GM12878 (cell line): ENCODE data around the gene RANBP17.

Experiments
- CHD1 ChIP-seq: IDR thresholded peaks from 2 replicates; pipeline ENCODE4 v1.6.1; 2012; ENCODE audit warnings: low read depth, low read length, improper control_type of control experiment
- CTCF ChIP-seq, 3 experiments: IDR thresholded peaks in 2 of 3; conservative IDR thresholded peaks in 1 of 3; 2 replicates each; pipeline ENCODE4 v1.5.1; 2011; ENCODE audit warnings: low read depth in 3 of 3, low read length in 3 of 3, mild to moderate bottlenecking in 3 of 3, control low read depth in 2 of 3, moderate library complexity in 2 of 3, inconsistent platforms in 1 of 3, mixed read lengths in 1 of 3; ENCODE audit not compliant: control insufficient read depth in 2 of 3, insufficient read depth in 1 of 3; ENCODE audit errors: extremely low read depth in 1 of 3
- FOXM1 ChIP-seq: IDR thresholded peaks from 2 replicates; pipeline ENCODE4 v1.6.1; 2012; ENCODE audit warnings: low read depth, mild to moderate bottlenecking, inconsistent platforms, low read length, moderate library complexity
- MEF2A ChIP-seq: IDR thresholded peaks from 2 replicates; pipeline ENCODE4 v1.6.1; 2011; ENCODE audit warnings: low read depth, mild to moderate bottlenecking, low read length, moderate library complexity; ENCODE audit not compliant: insufficient read depth
- MTA3 ChIP-seq: IDR thresholded peaks from 2 replicates; pipeline ENCODE4 v1.6.1; 2012; ENCODE audit warnings: low read length, inconsistent platforms, borderline replicate concordance
- TAF1 ChIP-seq: IDR thresholded peaks from 2 replicates; pipeline ENCODE4 v1.6.1; 2011; ENCODE audit warnings: mild to moderate bottlenecking, low read depth, low read length, borderline replicate concordance
- ZNF274 ChIP-seq: IDR thresholded peaks from one replicate; pipeline ENCODE4 v1.8.0; 2011; ENCODE audit not compliant: insufficient read length, insufficient read depth

- TF ChIP-seq CHD1 (no peak), TAF1 (no peak), FOXM1 (no peak), MTA3 (no peak), ZNF274 (no peak), MEF2A (no peak), CTCF (IDR thresholded peaks at IDR 0.05 in 2 of 3, conservative IDR thresholded peaks at IDR 0.05 in 1 of 3; ENCODE audit: control insufficient read depth in 2 of 3, extremely low read depth in 1 of 3, insufficient read depth in 1 of 3, low read depth in 3 of 3, low read length in 3 of 3) (no peak)
Observed at GRCh38 chr5:171093598-171093997, 231.8 kb downstream of the RANBP17 start.
